Endothelial cell of umbilical vein (primary cell): ENCODE results near the gene BCS1L. TPM values are rescaled to one million over a fixed set of nuclear protein-coding genes. Genes with fewer than 3 reads are reported as not detected.

Experiments
- BruUV-seq: library from RNA; stranded (reverse); fragments of 400-500 nt; replicated peaks from 2 replicates; lab custom pipeline; 2021; lab: Mats Ljungman, UMichigan
- CTCF ChIA-PET: fragments of 300-600, 350-600 bp; sonication (Branson Sonifier 250); formaldehyde crosslinking; loops from one replicate; lab custom pipeline; 2021; ENCODE audit warnings: antibody characterized with exemption, inconsistent platforms; lab: Charles Lee
- POLR2A ChIA-PET: fragments of 300-600, 350-600 bp; sonication (Branson Sonifier 250); formaldehyde crosslinking; loops from one replicate; lab custom pipeline; 2021; ENCODE audit warnings: antibody characterized with exemption, inconsistent platforms; lab: Charles Lee
- DNase-seq: peaks from one replicate; pipeline ENCODE4 v3.0.0-alpha.2; 2011; ENCODE audit warnings: low read depth, low spot score
- FAIRE-seq: peaks from 2 replicates; lab custom pipeline; 2011; peaks lifted over from hg19 to GRCh38; lab: Jason Lieb, UNC
- H2AFZ ChIP-seq: 2 replicates; pipeline ENCODE4 v1.6.0; 2012; ENCODE audit warnings: low read depth, low read length, control low read depth, inconsistent platforms
- H3K27ac ChIP-seq: 2 replicates; pipeline ENCODE4 v1.5.1; 2011; ENCODE audit warnings: low read depth, mild to moderate bottlenecking, control low read depth, low read length, moderate library complexity; ENCODE audit not compliant: insufficient read depth
- H3K27me3 ChIP-seq, 2 experiments: 2 replicates each; pipeline versions ENCODE4 v1.6.0 to v1.6.1; 2011; ENCODE audit warnings: low read length in 2 of 2, mixed read lengths in 1 of 2; ENCODE audit not compliant: control insufficient read depth in 2 of 2, insufficient read depth in 2 of 2
- H3K36me3 ChIP-seq, 2 experiments: 2 replicates in 1 of 2; 3 replicates in 1 of 2; pipeline ENCODE4 v1.5.1; 2011; ENCODE audit warnings: low read length in 2 of 2, mild to moderate bottlenecking in 1 of 2, moderate library complexity in 1 of 2; ENCODE audit not compliant: control insufficient read depth in 2 of 2, insufficient read depth in 2 of 2; ENCODE audit errors: extremely low read depth in 1 of 2
- H3K4me1 ChIP-seq: 3 replicates; pipeline ENCODE4 v1.5.1; 2011; ENCODE audit warnings: mild to moderate bottlenecking, low read length; ENCODE audit not compliant: control insufficient read depth, insufficient read depth; ENCODE audit errors: extremely low read depth
- H3K4me2 ChIP-seq: 2 replicates; pipeline ENCODE4 v1.6.1; 2011; ENCODE audit warnings: low read length, control low read depth, mixed read lengths; ENCODE audit not compliant: insufficient read depth
- H3K4me3 ChIP-seq, 3 experiments: fragments of 200-600 bp in 1 of 3; sonication (generic), shearing (Covaris generic) in 1 of 3; replicated peaks in 1 of 3; 2 replicates each; pipeline ENCODE4 v1.5.1; 2011 to 2016; ENCODE audit warnings: control low read depth in 3 of 3, low read length in 3 of 3, mild to moderate bottlenecking in 2 of 3, inconsistent platforms in 1 of 3, low read depth in 1 of 3, moderate library complexity in 1 of 3; ENCODE audit not compliant: insufficient read depth in 1 of 3
- H3K79me2 ChIP-seq: 2 replicates; pipeline ENCODE4 v1.6.0; 2012; ENCODE audit warnings: low read length, inconsistent platforms; ENCODE audit not compliant: control insufficient read depth, insufficient read depth
- H3K9ac ChIP-seq: replicated peaks from 2 replicates; pipeline ENCODE3; 2011; ENCODE audit warnings: low read length, control low read depth; ENCODE audit not compliant: insufficient read depth; ENCODE audit errors: extremely low read depth
- H3K9me1 ChIP-seq: replicated peaks from 3 replicates; pipeline ENCODE4 v1.6.0; 2011; ENCODE audit warnings: mild to moderate bottlenecking, low read length; ENCODE audit not compliant: control insufficient read depth, insufficient read depth; ENCODE audit errors: extremely low read depth
- H3K9me3 ChIP-seq: replicated peaks from 2 replicates; pipeline ENCODE4 v1.5.1; 2012; ENCODE audit warnings: low read length, inconsistent platforms; ENCODE audit not compliant: control insufficient read depth, insufficient read depth
- H4K20me1 ChIP-seq: replicated peaks from 2 replicates; pipeline ENCODE3; 2011; ENCODE audit warnings: mild to moderate bottlenecking, low read length; ENCODE audit not compliant: control insufficient read depth, insufficient read depth; ENCODE audit errors: extremely low read depth
- CTCF ChIP-seq, 2 donors: IDR thresholded peaks; 1 replicate in 1 of 2; 2 replicates in 1 of 2; pipeline ENCODE4 v1.5.1; 2011; ENCODE audit warnings: low read length in 2 of 2, mild to moderate bottlenecking in 2 of 2, moderate library complexity in 2 of 2, control low read depth in 1 of 2, inconsistent platforms in 1 of 2, low read depth in 1 of 2; ENCODE audit not compliant: insufficient read depth in 1 of 2; ENCODE audit errors: extremely low read depth in 1 of 2
- EZH2 ChIP-seq: IDR thresholded peaks from 2 replicates; pipeline ENCODE4 v1.6.1; 2012; ENCODE audit warnings: borderline replicate concordance, low read depth, mild to moderate bottlenecking, moderate library complexity, low read length, inconsistent platforms; ENCODE audit not compliant: severe bottlenecking
- FOS ChIP-seq: IDR thresholded peaks from 2 replicates; pipeline ENCODE4 v1.6.1; 2011; ENCODE audit warnings: mild to moderate bottlenecking, low read length, moderate library complexity, borderline replicate concordance; ENCODE audit not compliant: insufficient read depth
- GATA2 ChIP-seq: IDR thresholded peaks from 2 replicates; pipeline ENCODE4 v1.7.0; 2011; ENCODE audit warnings: low read depth, mild to moderate bottlenecking, moderate library complexity, mixed read lengths, low read length; ENCODE audit not compliant: insufficient read length, insufficient read depth
- JUN ChIP-seq: IDR thresholded peaks from 2 replicates; pipeline ENCODE4 v1.6.1; 2011; ENCODE audit warnings: borderline replicate concordance, low read depth; ENCODE audit not compliant: insufficient read length, insufficient read depth
- MAX ChIP-seq: IDR thresholded peaks from 2 replicates; pipeline ENCODE4 v1.6.1; 2011; ENCODE audit not compliant: insufficient read depth, insufficient read length
- MYC ChIP-seq: IDR thresholded peaks from one replicate; pipeline ENCODE4 v1.6.1; 2011; ENCODE audit warnings: mild to moderate bottlenecking, low read depth, low read length
- POLR2A ChIP-seq: IDR thresholded peaks from 2 replicates; pipeline ENCODE4 v1.6.1; 2012; ENCODE audit warnings: low read depth, mild to moderate bottlenecking, control low read depth, low read length
- POLR2AphosphoS5 ChIP-seq: IDR thresholded peaks from 2 replicates; pipeline ENCODE4 v1.6.1; 2012; ENCODE audit warnings: low read depth, mild to moderate bottlenecking, control low read depth, low read length, moderate library complexity; ENCODE audit not compliant: insufficient read depth
- dilution Hi-C: fragments of 300-500 bp; cut with MboI; formaldehyde crosslinking; loops from one replicate; pipeline ENCODE4 v1.15.0; 2019; ENCODE audit warnings: low sequenced_read_pairs; ENCODE audit not compliant: extremely low pct_ligation_motif_present
- intact Hi-C: fragments of 100-400 bp; cut with micrococcal nuclease; formaldehyde crosslinking; loops from one replicate; pipeline ENCODE4 v1.10.0; 2022
- polyA plus RNA-seq, 4 experiments: library from polyadenylated mRNA; depleted of rRNA in 3 of 4; stranded (reverse) in 3 of 4; unstranded in 1 of 4; fragments of >200 nt; gene quantifications; 2 replicates each; pipeline versions ENCODE4 v1.2.1 to v1.2.3, GENCODE V29; 2011 to 2012; ENCODE audit warnings: missing spikeins in 1 of 4
- total RNA-seq: library from RNA; stranded (reverse); gene quantifications from 2 replicates; pipeline ENCODE4 v1.2.3, GENCODE V29; 2021

BCS1L gene
- total and polyA plus RNA-seq, 2 donors (not counting 3 experiments of a cell fraction or from before 2014, with no cell fraction given) = 57.4 to 70.3 TPM

DNA sequence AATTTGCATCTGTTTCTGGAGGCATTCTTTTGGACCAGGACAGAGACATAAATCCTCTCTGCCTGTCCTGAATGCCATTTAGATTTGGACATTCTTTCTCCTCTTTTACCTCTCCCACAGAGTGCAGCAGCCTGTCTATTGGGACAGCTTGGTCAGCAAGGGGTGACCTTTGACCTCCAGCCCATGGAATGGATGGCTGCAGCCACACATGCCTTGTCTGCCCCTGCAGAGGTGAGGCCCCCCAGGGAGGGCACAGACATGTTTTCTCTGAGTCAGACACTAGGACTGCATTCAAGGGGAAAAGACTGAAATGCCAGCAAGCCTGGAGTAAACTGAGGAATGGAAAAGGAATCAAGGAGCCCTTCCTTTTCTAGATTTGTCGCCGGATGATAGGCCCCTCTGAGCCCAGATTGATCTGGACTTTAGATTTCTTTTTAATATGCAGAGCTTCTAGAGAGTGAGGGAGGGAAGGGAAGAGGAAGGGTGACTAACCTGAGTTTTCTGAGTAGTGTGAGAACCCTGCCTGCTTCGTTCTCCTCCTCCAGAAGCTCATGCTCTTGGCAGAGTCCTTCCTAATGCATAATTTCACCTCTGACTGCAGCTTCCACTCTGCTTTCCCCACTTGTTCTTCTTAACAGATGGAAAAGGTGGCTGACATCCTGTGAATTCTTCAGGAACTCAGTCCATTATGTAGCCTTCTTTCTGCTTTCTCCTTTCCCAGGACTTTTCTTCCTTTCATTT is 35.1 kb downstream of the BCS1L start:
- H3K36me3 ChIP-seq = peaks cover 7 to 16% of the 10 kb centered on the region in 2 experiments

More for the DNA sequence above, 35.1 kb downstream of the BCS1L start:
- dilution Hi-C loops = no loop called here
- FAIRE-seq (peak; percentile 69), DNase-seq (no peak)
- no peaks in the 10 kb centered on the region for H3K9me1 ChIP-seq
- no peak overlapping the region for H3K4me2 ChIP-seq
- H3K79me2 ChIP-seq = no peaks in the 10 kb centered on the region
- H3K4me1 ChIP-seq = no peaks in the 10 kb centered on the region
- H4K20me1 ChIP-seq = no peaks in the 10 kb centered on the region
- no peak overlapping the region for H2AFZ ChIP-seq
- H3K4me3 ChIP-seq = no peak overlapping the region
- no peak overlapping the region for H3K27ac ChIP-seq
- H3K9me3 ChIP-seq = no peaks in the 10 kb centered on the region
- BruUV-seq = no TSS peak
- TF ChIP-seq EZH2 = no peak
- no peak for TF ChIP-seq CTCF (IDR thresholded peaks at IDR 0.05; ENCODE audit: extremely low read depth in 1 of 2, insufficient read depth in 1 of 2, low read depth in 1 of 2, low read length in 2 of 2)
- no peak for TF ChIP-seq GATA2
- TF ChIP-seq POLR2AphosphoS5 = no peak
- TF ChIP-seq POLR2A = no peak
- no peak for TF ChIP-seq JUN
- TF ChIP-seq MAX = no peak
- TF ChIP-seq MYC = no peak
- TF ChIP-seq FOS = no peak
- H3K9ac ChIP-seq = no peak overlapping the region
- intact Hi-C loops = no loop called here
- POLR2A ChIA-PET = no interaction called here
- CTCF ChIA-PET = interaction anchor here (2.1 kb wide), 1 partner anchor 153 kb away, joined by 15 read pairs; no protein-coding TSS in a partner anchor
- H3K27me3 ChIP-seq = no peaks in the 10 kb centered on the region
